MG63 (cell line): ENCODE results near the gene TBC1D23. TPM values are rescaled to one million over a fixed set of nuclear protein-coding genes. Genes with fewer than 3 reads are reported as not detected.

ENCODE experiments used
- DNase-seq: peaks from one replicate; pipeline ENCODE4 v3.0.0-alpha.2; 2020
- H3K27me3 ChIP-seq: fragments of 250-450 bp; sonication (Bioruptor Pico); 2 replicates; pipeline ENCODE4 v1.5.1; 2020; ENCODE audit warnings: mild to moderate bottlenecking, moderate library complexity
- H3K36me3 ChIP-seq: fragments of 250-450 bp; sonication (Bioruptor Pico); 2 replicates; pipeline ENCODE4 v1.5.1; 2020; ENCODE audit warnings: mild to moderate bottlenecking, moderate library complexity
- H3K4me3 ChIP-seq: fragments of 250-450 bp; sonication (Bioruptor Pico); 2 replicates; pipeline ENCODE4 v1.5.1; 2020; ENCODE audit warnings: mild to moderate bottlenecking, moderate library complexity
- H3K9me3 ChIP-seq: fragments of 250-450 bp; sonication (Bioruptor Pico); 2 replicates; pipeline ENCODE4 v1.5.1; 2020; ENCODE audit warnings: mild to moderate bottlenecking, moderate library complexity
- total RNA-seq: library from RNA; depleted of rRNA; stranded (reverse); fragments of >200 nt; shearing (Covaris generic); gene quantifications from 2 replicates; pipeline ENCODE4 v1.2.3, GENCODE V29; 2014; ENCODE audit warnings: low replicate concordance; rRNA removed

Gene TBC1D23
- total RNA-seq, 1 experiment from 2014 or later = 39.4 TPM

GRCh38 chr3:100352296-100353231 lies 91.8 kb downstream of the TBC1D23 start:
- DNase-seq = no peak
- Histone ChIP-seq H3K4me3 (no peak overlapping the region), H3K36me3 (peaks cover 93% of the 10 kb centered on the region), H3K27me3 (no peaks in the 10 kb centered on the region), H3K9me3 (peaks cover 6% of the 10 kb centered on the region; the same call in 1 of the 2 replicates)

GRCh38 chr3:100354850-100355249 lies 94.1 kb downstream of the TBC1D23 start:
- no peak for DNase-seq

GRCh38 chr3:100358413-100358812 lies 97.6 kb downstream of the TBC1D23 start:
- DNase-seq = no peak

More at GRCh38 chr3:100354850-100355249, 94.1 kb downstream of the TBC1D23 start:
- Histone ChIP-seq H3K36me3 (peaks cover 78% of the 10 kb centered on the region), H3K27me3 (no peaks in the 10 kb centered on the region), H3K9me3 (peaks cover 6% of the 10 kb centered on the region; the same call in 1 of the 2 replicates), H3K4me3 (no peak overlapping the region)

GRCh38 chr3:100359035-100359434 lies 98.2 kb downstream of the TBC1D23 start:
- H3K27me3 ChIP-seq = no peaks in the 10 kb centered on the region
- no peak for DNase-seq
- H3K36me3 ChIP-seq = peaks cover 76% of the 10 kb centered on the region
- no peak overlapping the region for H3K4me3 ChIP-seq
- no peaks in the 10 kb centered on the region for H3K9me3 ChIP-seq

More at GRCh38 chr3:100358413-100358812, 97.6 kb downstream of the TBC1D23 start:
- Histone ChIP-seq H3K27me3 (no peaks in the 10 kb centered on the region), H3K4me3 (no peak overlapping the region), H3K36me3 (peaks cover 73% of the 10 kb centered on the region), H3K9me3 (no peaks in the 10 kb centered on the region)

- no peak overlapping the region for H3K4me3 ChIP-seq
- no peaks in the 10 kb centered on the region for H3K27me3 ChIP-seq
- DNase-seq = no peak
- H3K36me3 ChIP-seq = peaks cover 76% of the 10 kb centered on the region
- H3K9me3 ChIP-seq = no peaks in the 10 kb centered on the region
Measured at GRCh38 chr3:100360757-100361496, 100.1 kb downstream of the TBC1D23 start.

- DNase-seq = peak; percentile 37
- no peaks in the 10 kb centered on the region for H3K27me3 ChIP-seq
- no peaks in the 10 kb centered on the region for H3K9me3 ChIP-seq
- peaks cover 77% of the 10 kb centered on the region for H3K36me3 ChIP-seq
- no peak overlapping the region for H3K4me3 ChIP-seq
Measured at GRCh38 chr3:100361897-100362296, 101.1 kb downstream of the TBC1D23 start.

- Histone ChIP-seq H3K4me3 (no peak overlapping the region), H3K36me3 (peaks cover 91% of the 10 kb centered on the region), H3K9me3 (no peaks in the 10 kb centered on the region), H3K27me3 (no peaks in the 10 kb centered on the region)
- no peak for DNase-seq
Measured at GRCh38 chr3:100364421-100364820, 103.6 kb downstream of the TBC1D23 start.

GRCh38 chr3:100366424-100366823 lies 105.6 kb downstream of the TBC1D23 start:
- Histone ChIP-seq H3K27me3 (no peaks in the 10 kb centered on the region), H3K4me3 (no peak overlapping the region), H3K9me3 (no peaks in the 10 kb centered on the region), H3K36me3 (peaks cover 96% of the 10 kb centered on the region)
- no peak for DNase-seq

GRCh38 chr3:100368441-100368840 lies 107.6 kb downstream of the TBC1D23 start:
- Histone ChIP-seq H3K36me3 (peaks cover 97% of the 10 kb centered on the region), H3K9me3 (no peaks in the 10 kb centered on the region), H3K4me3 (no peak overlapping the region), H3K27me3 (no peaks in the 10 kb centered on the region)
- no peak for DNase-seq

- no peaks in the 10 kb centered on the region for H3K27me3 ChIP-seq
- no peaks in the 10 kb centered on the region for H3K9me3 ChIP-seq
- H3K4me3 ChIP-seq = no peak overlapping the region
- peaks cover 97% of the 10 kb centered on the region for H3K36me3 ChIP-seq
- DNase-seq = no peak
Measured at GRCh38 chr3:100370756-100371155, 110.0 kb downstream of the TBC1D23 start.

GRCh38 chr3:100374521-100374920 lies 113.7 kb downstream of the TBC1D23 start:
- no peak overlapping the region for H3K4me3 ChIP-seq
- no peaks in the 10 kb centered on the region for H3K27me3 ChIP-seq
- DNase-seq = no peak
- no peaks in the 10 kb centered on the region for H3K9me3 ChIP-seq
- peaks cover 79% of the 10 kb centered on the region for H3K36me3 ChIP-seq

Other genes starting within 250 kb of the TBC1D23 start
- gene FILIP1L, start 146.5 kb upstream of the TBC1D23 start, total RNA-seq = 19.9 and 31.5 TPM in 2 replicates
- 108 and 123 TPM in 2 replicates for gene NIT2, start 73.8 kb downstream of the TBC1D23 start, total RNA-seq
- gene TOMM70, start 140.1 kb downstream of the TBC1D23 start, total RNA-seq = 100 and 143 TPM in 2 replicates
- gene LNP1, start 140.5 kb downstream of the TBC1D23 start, total RNA-seq = 3.5 and 7.8 TPM in 2 replicates
- gene TMEM45A, start 231.6 kb downstream of the TBC1D23 start, total RNA-seq = 57.0 and 70.5 TPM in 2 replicates